WTC11 (cell line): ENCODE results near the gene CDH13.

Experiments used
- CBFB ChIP-seq: sonication (generic); formaldehyde crosslinking; IDR thresholded peaks from 2 replicates; pipeline ENCODE4 v1.8.1; 2022; ENCODE audit warnings: mild to moderate bottlenecking, low read depth, missing genetic modification reagents
- ESRRA ChIP-seq: sonication (generic); formaldehyde crosslinking; IDR thresholded peaks from 2 replicates; pipeline ENCODE4 v1.8.1; 2022; ENCODE audit warnings: mild to moderate bottlenecking, missing genetic modification reagents, borderline replicate concordance
- FOXJ3 ChIP-seq: sonication (generic); formaldehyde crosslinking; IDR thresholded peaks from 2 replicates; pipeline ENCODE4 v1.9.0; 2021; ENCODE audit warnings: missing genetic modification reagents, mild to moderate bottlenecking, borderline replicate concordance
- FOXP1 ChIP-seq: sonication (generic); formaldehyde crosslinking; IDR thresholded peaks from 2 replicates; pipeline ENCODE4 v1.8.0; 2022; ENCODE audit warnings: missing genetic modification reagents, mild to moderate bottlenecking, moderate library complexity, borderline replicate concordance
- NFYB ChIP-seq: sonication (generic); formaldehyde crosslinking; conservative IDR thresholded peaks from 2 replicates; pipeline ENCODE4 v1.8.0; 2022; ENCODE audit warnings: low read depth, missing genetic modification reagents
- SMAD3 ChIP-seq: sonication (generic); formaldehyde crosslinking; IDR thresholded peaks from 2 replicates; pipeline ENCODE4 v1.8.0; 2022; ENCODE audit warnings: missing genetic modification reagents, mild to moderate bottlenecking, borderline replicate concordance
- ZNF671 ChIP-seq: fragments of 250-450 bp; sonication (Bioruptor Pico); IDR thresholded peaks from 2 replicates; pipeline ENCODE4 v1.8.0; 2021; ENCODE audit warnings: mild to moderate bottlenecking
- TF ChIP-seq, protein P1 (sequence below): sonication (generic); formaldehyde crosslinking; IDR thresholded peaks from 2 replicates; pipeline ENCODE4 v1.8.1; 2022; ENCODE audit warnings: mild to moderate bottlenecking, missing genetic modification reagents, moderate library complexity, borderline replicate concordance
- TF ChIP-seq, protein P2 (sequence below): fragments of 200-600 bp; IDR thresholded peaks from 2 replicates; pipeline ENCODE4 v1.8.0; 2022; ENCODE audit warnings: antibody characterized with exemption
- TF ChIP-seq, protein P3 (sequence below): sonication (generic); formaldehyde crosslinking; IDR thresholded peaks from 2 replicates; pipeline ENCODE4 v1.8.1; 2022; ENCODE audit warnings: missing genetic modification reagents, borderline replicate concordance
- TF ChIP-seq, protein P4 (sequence below): sonication (generic); formaldehyde crosslinking; IDR thresholded peaks from 2 replicates; pipeline ENCODE4 v1.8.0; 2022; ENCODE audit warnings: mild to moderate bottlenecking, missing genetic modification reagents
- TF ChIP-seq, protein P5 (sequence below): fragments of 250-450 bp; sonication (Bioruptor Pico); IDR thresholded peaks from 2 replicates; pipeline ENCODE4 v1.9.0; 2021; ENCODE audit warnings: mild to moderate bottlenecking
- TF ChIP-seq, protein P6 (sequence below): sonication (generic); formaldehyde crosslinking; IDR thresholded peaks from 2 replicates; pipeline ENCODE4 v1.8.1; 2023; ENCODE audit warnings: mild to moderate bottlenecking, missing genetic modification reagents, moderate library complexity

DNA sequence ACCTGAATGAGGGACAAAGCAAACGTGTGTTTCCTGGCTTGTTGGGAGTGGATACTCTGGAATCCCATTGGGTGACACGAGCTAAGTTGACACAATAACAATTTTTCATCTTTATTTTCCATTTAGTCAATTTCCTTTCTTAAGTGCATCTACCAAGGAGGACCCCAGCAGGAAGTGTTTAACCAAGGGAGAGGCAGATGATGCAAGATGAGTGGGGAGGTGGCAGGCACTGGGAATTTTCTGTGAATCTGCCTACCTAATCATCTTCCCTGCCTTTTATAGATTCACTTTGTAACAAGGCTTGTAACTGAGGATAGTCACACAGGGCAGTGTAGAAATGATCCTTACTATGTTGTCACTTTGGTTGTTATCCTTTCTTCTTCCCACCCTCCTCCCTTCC is 863.3 kb downstream of the CDH13 start:
- TF ChIP-seq, protein P1, sequence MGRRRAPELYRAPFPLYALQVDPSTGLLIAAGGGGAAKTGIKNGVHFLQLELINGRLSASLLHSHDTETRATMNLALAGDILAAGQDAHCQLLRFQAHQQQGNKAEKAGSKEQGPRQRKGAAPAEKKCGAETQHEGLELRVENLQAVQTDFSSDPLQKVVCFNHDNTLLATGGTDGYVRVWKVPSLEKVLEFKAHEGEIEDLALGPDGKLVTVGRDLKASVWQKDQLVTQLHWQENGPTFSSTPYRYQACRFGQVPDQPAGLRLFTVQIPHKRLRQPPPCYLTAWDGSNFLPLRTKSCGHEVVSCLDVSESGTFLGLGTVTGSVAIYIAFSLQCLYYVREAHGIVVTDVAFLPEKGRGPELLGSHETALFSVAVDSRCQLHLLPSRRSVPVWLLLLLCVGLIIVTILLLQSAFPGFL (CRISPR knock-in tag) = no peak
- TF ChIP-seq, protein P2, sequence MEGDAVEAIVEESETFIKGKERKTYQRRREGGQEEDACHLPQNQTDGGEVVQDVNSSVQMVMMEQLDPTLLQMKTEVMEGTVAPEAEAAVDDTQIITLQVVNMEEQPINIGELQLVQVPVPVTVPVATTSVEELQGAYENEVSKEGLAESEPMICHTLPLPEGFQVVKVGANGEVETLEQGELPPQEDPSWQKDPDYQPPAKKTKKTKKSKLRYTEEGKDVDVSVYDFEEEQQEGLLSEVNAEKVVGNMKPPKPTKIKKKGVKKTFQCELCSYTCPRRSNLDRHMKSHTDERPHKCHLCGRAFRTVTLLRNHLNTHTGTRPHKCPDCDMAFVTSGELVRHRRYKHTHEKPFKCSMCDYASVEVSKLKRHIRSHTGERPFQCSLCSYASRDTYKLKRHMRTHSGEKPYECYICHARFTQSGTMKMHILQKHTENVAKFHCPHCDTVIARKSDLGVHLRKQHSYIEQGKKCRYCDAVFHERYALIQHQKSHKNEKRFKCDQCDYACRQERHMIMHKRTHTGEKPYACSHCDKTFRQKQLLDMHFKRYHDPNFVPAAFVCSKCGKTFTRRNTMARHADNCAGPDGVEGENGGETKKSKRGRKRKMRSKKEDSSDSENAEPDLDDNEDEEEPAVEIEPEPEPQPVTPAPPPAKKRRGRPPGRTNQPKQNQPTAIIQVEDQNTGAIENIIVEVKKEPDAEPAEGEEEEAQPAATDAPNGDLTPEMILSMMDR = no peak
- TF ChIP-seq SMAD3 (CRISPR knock-in tag) = no peak
- TF ChIP-seq, protein P3, sequence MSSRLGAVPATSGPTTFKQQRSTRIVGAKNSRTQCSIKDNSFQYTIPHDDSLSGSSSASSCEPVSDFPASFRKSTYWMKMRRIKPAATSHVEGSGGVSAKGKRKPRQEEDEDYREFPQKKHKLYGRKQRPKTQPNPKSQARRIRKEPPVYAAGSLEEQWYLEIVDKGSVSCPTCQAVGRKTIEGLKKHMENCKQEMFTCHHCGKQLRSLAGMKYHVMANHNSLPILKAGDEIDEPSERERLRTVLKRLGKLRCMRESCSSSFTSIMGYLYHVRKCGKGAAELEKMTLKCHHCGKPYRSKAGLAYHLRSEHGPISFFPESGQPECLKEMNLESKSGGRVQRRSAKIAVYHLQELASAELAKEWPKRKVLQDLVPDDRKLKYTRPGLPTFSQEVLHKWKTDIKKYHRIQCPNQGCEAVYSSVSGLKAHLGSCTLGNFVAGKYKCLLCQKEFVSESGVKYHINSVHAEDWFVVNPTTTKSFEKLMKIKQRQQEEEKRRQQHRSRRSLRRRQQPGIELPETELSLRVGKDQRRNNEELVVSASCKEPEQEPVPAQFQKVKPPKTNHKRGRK (CRISPR knock-in tag) = no peak
- TF ChIP-seq, protein P4, sequence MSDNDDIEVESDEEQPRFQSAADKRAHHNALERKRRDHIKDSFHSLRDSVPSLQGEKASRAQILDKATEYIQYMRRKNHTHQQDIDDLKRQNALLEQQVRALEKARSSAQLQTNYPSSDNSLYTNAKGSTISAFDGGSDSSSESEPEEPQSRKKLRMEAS = no peak
- no peak for TF ChIP-seq CBFB
- no peak for TF ChIP-seq ZNF671 (CRISPR knock-in tag)
- TF ChIP-seq, protein P5, sequence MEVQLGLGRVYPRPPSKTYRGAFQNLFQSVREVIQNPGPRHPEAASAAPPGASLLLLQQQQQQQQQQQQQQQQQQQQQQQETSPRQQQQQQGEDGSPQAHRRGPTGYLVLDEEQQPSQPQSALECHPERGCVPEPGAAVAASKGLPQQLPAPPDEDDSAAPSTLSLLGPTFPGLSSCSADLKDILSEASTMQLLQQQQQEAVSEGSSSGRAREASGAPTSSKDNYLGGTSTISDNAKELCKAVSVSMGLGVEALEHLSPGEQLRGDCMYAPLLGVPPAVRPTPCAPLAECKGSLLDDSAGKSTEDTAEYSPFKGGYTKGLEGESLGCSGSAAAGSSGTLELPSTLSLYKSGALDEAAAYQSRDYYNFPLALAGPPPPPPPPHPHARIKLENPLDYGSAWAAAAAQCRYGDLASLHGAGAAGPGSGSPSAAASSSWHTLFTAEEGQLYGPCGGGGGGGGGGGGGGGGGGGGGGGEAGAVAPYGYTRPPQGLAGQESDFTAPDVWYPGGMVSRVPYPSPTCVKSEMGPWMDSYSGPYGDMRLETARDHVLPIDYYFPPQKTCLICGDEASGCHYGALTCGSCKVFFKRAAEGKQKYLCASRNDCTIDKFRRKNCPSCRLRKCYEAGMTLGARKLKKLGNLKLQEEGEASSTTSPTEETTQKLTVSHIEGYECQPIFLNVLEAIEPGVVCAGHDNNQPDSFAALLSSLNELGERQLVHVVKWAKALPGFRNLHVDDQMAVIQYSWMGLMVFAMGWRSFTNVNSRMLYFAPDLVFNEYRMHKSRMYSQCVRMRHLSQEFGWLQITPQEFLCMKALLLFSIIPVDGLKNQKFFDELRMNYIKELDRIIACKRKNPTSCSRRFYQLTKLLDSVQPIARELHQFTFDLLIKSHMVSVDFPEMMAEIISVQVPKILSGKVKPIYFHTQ = no peak
- TF ChIP-seq FOXP1 (CRISPR knock-in tag) = no peak
- no peak for TF ChIP-seq FOXJ3 (CRISPR knock-in tag)
- TF ChIP-seq ESRRA (CRISPR knock-in tag) = no peak
- TF ChIP-seq, protein P6, sequence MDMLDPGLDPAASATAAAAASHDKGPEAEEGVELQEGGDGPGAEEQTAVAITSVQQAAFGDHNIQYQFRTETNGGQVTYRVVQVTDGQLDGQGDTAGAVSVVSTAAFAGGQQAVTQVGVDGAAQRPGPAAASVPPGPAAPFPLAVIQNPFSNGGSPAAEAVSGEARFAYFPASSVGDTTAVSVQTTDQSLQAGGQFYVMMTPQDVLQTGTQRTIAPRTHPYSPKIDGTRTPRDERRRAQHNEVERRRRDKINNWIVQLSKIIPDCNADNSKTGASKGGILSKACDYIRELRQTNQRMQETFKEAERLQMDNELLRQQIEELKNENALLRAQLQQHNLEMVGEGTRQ (CRISPR knock-in tag) = no peak
- no peak for TF ChIP-seq NFYB (CRISPR knock-in tag)
